HG03064 (cell line): ENCODE results near the gene PCNX2.

Source experiments
- ATAC-seq: cut with Tn5 transposase; IDR thresholded peaks from one replicate; pipeline ENCODE4 v1.9.1; 2021; ENCODE audit warnings: low read depth; ENCODE audit not compliant: unreplicated experiment

Gene PCNX2

GRCh38 chr1:232993555-232993954 is 302.0 kb downstream of the PCNX2 start:
- no peak for ATAC-seq

DNA sequence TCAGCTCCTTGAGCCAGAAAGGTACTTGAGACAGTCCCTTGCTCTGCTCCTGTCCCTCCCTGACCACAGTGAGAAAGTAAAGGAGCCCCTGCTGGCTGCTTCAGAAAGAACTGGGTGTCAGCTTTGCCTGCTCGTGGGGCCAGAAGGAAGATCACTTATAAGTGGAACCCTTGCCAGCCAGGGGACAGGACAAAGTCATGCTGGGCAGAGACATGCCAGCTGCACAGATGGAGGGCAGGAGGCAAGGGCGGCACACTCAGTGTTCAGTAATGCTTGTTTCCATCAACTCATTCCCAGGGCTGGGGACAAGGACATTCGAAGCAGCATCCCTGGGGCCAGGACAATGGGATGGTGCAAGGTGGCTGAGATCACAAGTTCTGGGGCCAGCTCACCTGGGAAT is 303.3 kb downstream of the PCNX2 start:
- no peak for ATAC-seq

DNA sequence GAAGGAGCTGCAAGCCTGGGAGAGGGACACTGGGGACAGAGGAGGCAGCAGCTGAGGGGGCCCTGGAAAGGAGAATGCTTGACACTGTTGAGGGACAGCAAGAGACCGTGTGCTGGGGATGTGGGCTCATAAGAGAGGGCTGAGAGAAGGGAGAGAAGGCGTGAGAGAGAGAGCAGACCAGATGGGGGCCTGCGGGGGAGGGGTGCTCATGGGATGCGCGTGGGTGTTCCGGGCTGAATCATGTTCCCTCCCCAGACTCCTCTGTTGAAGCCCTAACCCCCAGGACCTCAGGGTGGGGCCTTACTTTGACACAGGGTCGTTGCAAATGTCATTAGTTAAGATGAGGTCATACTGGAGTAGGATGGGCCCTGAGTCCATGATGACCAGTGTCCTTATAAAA is 304.3 kb downstream of the PCNX2 start:
- ATAC-seq = no peak

- no peak for ATAC-seq
These were observed 305.1 kb downstream of the PCNX2 start for GRCh38 chr1:232990176-232991128.

DNA sequence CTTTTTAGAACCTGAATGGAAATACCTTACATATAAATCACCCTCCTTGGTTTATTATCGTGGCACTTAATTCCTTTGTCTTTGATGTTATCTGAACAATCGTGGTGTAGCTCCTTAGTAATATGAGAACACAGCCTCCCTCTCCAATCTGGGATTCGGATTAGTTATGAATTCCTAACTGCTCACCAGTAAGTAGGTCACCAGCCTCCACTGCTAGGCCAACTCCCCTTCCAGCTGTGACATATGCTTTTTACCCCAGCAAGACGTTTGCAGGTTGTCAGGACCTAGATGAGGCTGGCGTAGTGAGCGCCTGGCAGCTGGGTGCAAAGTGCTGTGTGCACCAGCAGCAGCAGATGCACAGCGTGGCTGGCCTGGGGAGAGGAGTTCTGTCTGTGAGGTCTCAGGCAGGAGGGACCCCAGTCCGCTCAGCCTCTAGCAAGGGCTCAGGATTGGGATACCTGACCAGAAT is 306.9 kb downstream of the PCNX2 start:
- ATAC-seq = no peak

DNA sequence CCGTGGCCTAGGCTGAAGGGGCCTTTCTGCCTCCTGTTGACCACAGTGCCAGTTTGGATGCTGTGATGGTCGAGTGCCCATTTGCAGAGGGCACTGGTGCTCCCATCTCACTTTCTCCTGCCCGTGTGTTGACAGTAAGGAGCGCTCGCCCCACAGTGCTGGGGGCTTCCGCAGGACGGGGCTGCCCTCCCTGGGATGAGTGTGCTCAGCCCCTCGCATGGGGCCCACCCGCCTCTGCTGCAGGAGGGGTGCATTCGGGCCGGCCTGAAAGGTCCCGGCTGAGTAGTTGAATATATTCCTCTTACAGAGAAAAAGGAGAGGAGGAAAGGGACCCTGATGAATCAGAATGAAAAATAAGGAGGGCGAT is 307.8 kb downstream of the PCNX2 start:
- no peak for ATAC-seq

- ATAC-seq = no peak
These were observed 308.3 kb downstream of the PCNX2 start for GRCh38 chr1:232987046-232987773.

GRCh38 chr1:232986527-232986922 is 309.0 kb downstream of the PCNX2 start:
- ATAC-seq = no peak

DNA sequence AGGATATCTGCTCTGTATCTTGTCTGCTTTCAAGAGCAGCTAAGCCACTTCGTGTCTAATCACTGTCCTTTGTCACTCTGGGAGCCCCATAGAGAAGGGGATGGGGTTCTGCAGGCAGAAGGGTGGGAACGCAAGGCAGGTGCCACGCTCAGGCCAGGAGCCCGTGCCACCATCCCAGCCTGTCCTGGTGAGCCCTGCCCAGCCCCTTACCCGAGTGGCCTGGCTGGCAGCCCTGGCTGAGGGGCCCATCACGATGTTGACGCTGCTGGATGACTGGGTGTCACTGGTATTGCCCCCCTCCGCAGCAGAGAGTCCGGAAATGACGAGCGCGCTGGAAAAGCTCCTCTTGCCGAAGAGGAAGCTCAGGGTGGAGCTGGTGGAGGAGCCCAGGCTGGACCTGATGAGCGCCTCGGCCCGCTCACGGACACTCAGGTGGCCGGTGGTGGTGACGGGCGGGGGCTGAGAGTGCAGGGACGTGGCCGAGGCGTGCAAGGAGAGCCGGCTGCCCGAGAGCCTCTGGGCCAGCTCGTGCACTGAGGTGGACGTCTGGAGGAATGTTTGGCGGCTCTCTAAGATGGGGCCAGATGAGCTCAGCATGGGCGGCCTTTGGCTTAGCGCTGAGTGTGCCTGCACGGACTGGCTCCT is 309.5 kb downstream of the PCNX2 start:
- no peak for ATAC-seq

GRCh38 chr1:232984577-232985425 is 310.7 kb downstream of the PCNX2 start:
- ATAC-seq = no peak

GRCh38 chr1:232983817-232984567 is 311.5 kb downstream of the PCNX2 start:
- ATAC-seq = no peak

DNA sequence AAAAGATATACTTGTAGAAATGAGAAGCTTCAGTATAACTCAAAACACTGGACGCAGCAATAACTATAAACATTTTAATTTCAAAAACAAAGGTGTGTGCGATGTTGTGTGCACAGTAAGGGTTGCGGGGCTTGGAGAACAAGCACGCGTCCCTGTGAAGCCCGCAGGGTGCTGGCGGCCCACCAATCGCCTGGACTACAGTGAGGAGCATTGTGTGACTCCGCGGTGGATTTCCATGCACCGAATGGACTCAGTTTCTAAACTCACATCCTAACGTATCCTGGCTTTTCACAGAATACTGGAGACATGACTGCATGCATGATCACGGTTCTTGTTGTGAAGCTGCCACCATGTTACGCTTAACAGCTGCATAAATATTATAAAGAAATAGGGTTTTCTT is 312.1 kb downstream of the PCNX2 start:
- ATAC-seq = no peak

DNA sequence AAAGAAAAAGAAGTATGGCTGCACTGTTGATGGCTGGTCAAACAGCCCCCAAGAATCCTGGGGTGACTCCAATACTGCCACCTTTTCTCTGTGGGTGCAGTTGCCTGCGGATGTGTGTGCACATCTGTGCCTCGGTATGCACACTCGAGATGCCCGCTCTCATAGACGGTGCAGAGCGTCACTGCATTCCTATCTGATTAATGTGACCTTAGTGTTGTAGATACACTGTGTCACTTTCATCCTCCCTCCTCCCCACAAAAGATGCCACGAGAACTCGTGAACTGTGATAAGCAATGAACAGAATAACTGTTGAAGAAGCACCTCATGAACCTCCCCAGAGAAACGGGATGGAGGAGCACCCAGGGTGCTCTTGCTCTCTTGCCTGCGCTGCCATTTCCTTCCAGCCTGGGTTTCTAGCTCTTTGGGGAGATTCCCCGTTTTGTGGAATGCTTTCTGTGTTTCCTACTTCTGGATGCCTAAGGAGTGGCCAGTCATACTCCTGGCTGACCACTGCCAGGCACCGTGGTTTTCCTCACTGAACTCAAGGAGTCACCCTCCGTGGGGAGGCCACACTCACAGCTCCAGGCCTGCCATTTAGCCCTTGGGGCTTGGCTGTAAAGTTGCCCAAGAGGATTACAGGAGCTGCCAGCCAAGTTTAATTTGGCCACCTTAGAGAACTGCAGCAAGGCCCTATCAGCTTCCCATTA is 313.1 kb downstream of the PCNX2 start:
- ATAC-seq = no peak

DNA sequence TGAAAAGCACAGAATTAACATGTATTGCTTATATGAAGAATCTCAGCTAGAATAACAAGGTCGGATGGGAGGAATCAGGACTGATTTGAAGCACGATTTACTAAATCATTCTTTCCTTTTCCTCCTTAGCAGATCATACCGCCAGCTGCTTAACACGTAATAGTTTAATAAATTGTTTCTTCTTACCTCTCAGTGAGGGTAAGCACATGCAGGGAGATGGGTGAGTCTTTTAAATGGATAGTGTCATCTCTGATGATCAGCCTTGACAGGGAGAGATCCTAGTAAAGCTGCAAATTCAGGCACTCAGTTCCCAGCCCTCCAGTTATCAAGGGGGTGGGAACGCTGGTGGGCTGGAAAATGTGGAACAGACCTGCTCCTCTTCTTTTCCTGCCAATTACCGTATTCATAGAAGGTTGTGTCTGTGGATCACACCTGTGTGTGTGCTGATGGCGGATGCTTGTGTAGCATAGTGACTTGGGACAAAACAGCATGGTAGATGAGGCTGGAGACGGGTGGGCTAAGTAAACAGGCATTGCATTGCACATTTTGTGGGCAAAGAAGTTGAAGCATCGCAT is 314.5 kb downstream of the PCNX2 start:
- ATAC-seq = no peak

GRCh38 chr1:232980355-232980978 is 315.1 kb downstream of the PCNX2 start:
- no peak for ATAC-seq

GRCh38 chr1:232979558-232979957 is 316.0 kb downstream of the PCNX2 start:
- no peak for ATAC-seq

GRCh38 chr1:232978815-232979214 is 316.7 kb downstream of the PCNX2 start:
- ATAC-seq = no peak

DNA sequence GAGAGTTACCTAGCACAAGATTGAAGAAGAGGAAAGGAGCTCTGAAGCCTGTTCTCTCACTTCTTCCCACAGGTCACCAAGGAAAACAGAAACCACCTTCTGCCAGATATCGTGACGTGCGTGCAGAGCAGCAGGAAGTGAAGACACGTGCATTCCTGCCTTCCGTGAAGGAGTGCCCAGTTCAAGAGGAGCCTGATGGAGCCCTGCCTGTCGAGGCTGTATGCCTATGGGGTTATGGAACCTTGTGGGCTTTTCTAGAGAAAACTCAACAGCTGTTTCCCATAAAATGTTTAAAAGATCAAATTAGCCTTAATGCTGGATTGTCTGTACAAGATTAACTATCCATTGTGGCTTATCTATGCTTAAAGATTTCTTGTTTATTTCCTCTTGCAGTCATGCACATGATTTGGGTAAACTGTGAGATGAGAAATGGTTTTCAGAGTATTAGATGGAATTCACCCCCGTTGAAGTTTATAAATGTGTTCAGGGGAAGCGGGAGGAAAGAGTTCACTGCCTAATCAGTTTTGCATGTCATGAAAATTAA is 317.4 kb downstream of the PCNX2 start:
- no peak for ATAC-seq
